PC-9 (cell line): ENCODE measurements around the gene FASLG.

Experiments
- CTCF ChIP-seq: fragments of 200-600 bp; sonication (generic); conservative IDR thresholded peaks from 2 replicates; pipeline ENCODE4 v1.6.1; 2017; ENCODE audit warnings: mixed run types, antibody characterized with exemption, mild to moderate bottlenecking, moderate library complexity
- EZH2 ChIP-seq: fragments of 200-600 bp; sonication (generic); IDR thresholded peaks from 2 replicates; pipeline ENCODE4 v1.8.0; 2017; ENCODE audit warnings: antibody characterized with exemption, low read depth

DNA sequence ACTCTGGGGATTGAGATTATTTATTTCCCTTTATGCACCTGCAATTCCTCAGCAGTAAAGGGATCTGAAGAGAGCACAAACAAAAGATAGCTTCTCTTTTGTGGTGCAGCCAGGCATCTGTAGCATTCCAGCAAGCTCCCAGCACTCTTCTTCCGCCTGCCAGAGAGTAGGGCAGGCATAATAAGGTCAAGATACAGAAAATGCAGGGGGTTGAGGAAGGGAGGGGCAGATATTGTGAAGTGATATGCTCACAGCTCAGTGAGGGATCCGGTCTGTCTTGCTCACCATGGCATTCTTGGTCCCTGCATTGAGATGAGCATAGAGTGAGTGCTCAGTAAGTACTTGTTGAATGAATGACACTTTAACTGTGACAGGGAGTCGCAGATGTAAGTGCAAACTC lies 23.9 kb downstream of the FASLG start:
- TF ChIP-seq CTCF (no peak), EZH2 (no peak)
